SK-N-MC (cell line): Measurements from ENCODE around the gene PCBP3.

ENCODE experiments used
- EZH2 ChIP-seq: fragments of 200-600 bp; sonication (generic); IDR thresholded peaks from one replicate; pipeline ENCODE4 v1.6.1; 2017; ENCODE audit warnings: antibody characterized with exemption
- POLR2AphosphoS5 ChIP-seq: IDR thresholded peaks from 2 replicates; pipeline ENCODE4 v1.6.1; 2012; ENCODE audit warnings: mild to moderate bottlenecking, low read depth, low read length, borderline replicate concordance

GRCh38 chr21:45982758-45983648, 339.5 kb downstream of the PCBP3 start:
- no peak for TF ChIP-seq EZH2
- no peak for TF ChIP-seq POLR2AphosphoS5
